HG02798 (cell line): ENCODE measurements around the gene ARHGEF7.

Experiments
- ATAC-seq: cut with Tn5 transposase; IDR thresholded peaks from one replicate; pipeline ENCODE4 v1.9.1; 2021; ENCODE audit warnings: mild to moderate bottlenecking; ENCODE audit not compliant: unreplicated experiment, poor library complexity

Gene ARHGEF7

GRCh38 chr13:111095911-111096501, 19.1 kb upstream of the ARHGEF7 start:
- no peak for ATAC-seq

DNA sequence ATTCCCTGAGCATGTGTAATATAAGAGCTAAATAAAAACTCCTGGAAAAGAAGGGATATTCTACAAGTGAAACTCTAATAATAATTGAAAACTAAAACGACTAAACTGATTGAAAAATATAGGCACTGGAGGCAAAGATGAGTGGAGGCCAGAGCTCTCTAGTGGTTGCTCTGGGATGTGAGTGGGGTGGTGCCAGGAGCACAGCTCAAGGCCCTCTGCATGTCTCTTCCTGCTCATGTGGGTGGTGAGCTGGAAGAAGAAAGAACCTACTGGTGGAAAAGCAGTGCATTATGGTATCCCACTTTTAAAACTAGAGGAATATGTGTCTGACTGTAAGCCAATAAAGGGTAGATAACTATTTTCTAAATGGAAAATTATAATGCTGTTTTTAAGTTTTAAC, 15.8 kb upstream of the ARHGEF7 start:
- no peak for ATAC-seq

DNA sequence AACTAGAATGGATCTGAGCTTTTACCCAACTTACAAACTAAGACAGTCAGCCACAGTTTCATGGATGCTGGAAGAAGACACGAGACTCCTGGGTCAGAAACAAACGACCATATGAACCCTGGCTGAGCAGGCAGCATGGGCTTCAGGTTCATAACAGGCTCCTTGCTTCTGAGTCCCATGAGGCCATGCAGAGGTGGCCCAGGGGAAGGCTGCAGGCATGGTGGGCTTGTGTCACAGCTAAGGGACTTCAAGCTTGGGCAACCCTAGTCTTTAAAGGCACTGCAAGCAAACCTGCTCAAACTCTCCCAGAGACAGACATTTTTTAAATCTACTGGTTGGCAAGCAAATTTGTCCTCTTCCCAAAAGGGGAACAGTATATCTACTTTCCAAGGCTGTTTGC, 5.1 kb upstream of the ARHGEF7 start:
- no peak for ATAC-seq

- no peak for ATAC-seq
Measured at GRCh38 chr13:111111376-111111937, 3.7 kb upstream of the ARHGEF7 start.

- ATAC-seq, result no peak
Measured at GRCh38 chr13:111112196-111112595, 2.9 kb upstream of the ARHGEF7 start.

- ATAC-seq, result peak; percentile 26
Measured at GRCh38 chr13:111114362-111115060, 599 bp upstream of the ARHGEF7 start.

DNA sequence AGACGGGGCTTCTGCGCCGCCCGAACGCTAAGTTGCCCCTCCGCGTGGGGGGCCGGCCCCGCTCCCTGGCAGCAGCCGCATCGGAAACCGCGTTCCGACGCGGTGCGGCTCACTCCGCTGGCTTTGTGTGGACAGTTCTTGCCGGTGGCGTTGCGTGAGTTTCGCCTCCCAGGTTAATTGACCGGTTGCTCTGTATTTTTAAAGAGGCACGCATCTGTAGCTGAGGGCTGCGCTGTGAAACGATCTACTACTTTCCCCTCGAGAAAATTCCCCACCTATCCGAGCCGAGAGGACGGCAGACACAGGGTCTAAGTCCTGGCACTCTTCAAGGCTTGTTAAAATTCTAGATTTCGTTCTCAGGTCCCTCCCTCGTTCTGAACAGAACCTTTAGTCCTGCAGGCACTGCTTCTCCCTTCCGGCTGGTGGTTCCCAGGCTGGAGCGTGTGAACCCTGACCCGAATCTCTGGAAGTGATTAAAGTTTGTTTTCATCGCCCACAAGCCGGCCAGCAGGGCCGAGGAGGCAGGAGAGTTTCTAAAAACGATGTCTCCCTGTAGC, 933 bp downstream of the ARHGEF7 start:
- no peak for ATAC-seq

- no peak for ATAC-seq
Measured at GRCh38 chr13:111116856-111117255, 1.7 kb downstream of the ARHGEF7 start.

- no peak for ATAC-seq
Measured at GRCh38 chr13:111117289-111117688, 2.2 kb downstream of the ARHGEF7 start.

DNA sequence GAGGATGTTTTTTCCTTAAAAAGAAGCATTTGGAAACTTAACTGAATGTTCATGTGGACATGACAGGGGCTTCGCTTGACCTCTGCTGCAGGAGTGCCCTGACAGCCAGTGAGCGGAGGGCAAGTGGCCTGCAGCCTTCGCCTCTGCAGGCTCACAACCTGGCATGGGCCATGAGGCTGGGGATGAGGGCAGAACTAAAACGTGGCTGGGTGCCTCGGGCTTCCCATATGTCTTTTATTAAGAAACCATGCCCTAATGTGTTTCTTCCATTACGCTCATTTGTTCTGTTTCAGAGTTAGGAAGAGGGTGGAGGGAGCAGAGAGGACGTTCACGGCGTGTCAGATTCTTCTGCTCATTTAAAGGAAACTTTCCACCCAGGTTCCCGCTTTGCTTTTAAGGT, 2.9 kb downstream of the ARHGEF7 start:
- no peak for ATAC-seq

DNA sequence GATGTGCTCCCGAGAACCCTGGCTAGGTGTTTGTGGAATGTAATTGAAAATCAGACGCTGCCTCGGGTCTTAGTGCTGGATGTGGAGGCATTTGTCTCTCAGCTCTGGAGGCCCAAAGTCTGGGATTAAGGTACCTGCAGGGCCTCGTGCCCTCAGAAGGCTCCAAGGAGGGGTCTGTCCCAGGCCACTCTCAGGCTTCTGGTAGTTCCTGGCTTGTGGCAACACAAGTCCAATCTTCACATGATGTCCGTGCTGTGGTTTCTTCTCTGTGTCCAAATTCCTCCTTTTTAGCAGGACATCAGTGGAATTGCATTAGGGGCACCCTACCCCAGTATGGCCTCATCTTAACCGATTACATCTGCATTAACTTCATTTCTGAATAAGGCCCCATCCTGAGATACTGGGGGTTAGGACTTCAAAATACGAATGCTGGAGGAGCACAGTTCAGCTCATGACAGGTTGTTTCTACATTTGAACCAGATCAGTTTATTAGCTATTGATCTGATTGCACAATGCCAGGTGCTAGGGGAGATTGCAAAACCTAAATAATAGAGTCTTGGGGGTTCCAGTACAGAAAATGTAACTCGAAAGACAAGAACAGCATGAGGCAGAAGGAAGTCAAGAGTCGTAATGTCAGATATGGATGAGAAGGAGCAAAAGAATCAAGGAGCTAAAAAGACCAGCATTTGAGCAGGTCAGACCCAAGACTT, 3.9 kb downstream of the ARHGEF7 start:
- ATAC-seq, result no peak

DNA sequence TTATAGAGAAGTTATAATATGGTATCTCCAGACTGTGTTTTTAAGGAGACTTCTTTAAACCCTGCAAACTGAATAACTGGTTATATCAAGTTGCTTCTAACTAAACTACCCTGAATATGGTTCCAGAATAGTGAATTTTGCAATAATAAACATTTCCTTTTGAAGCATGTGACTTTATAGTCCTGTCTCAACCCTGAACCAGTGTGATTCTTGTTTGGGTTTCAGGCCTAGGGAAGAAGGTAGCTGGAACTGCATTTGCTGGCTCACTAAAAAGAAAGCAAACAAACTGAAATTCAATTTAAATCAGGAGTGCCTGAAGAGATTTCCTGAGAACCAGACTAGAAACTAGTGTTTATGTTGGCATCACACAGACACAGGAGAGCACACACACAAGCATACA, 4.9 kb downstream of the ARHGEF7 start:
- no peak for ATAC-seq

DNA sequence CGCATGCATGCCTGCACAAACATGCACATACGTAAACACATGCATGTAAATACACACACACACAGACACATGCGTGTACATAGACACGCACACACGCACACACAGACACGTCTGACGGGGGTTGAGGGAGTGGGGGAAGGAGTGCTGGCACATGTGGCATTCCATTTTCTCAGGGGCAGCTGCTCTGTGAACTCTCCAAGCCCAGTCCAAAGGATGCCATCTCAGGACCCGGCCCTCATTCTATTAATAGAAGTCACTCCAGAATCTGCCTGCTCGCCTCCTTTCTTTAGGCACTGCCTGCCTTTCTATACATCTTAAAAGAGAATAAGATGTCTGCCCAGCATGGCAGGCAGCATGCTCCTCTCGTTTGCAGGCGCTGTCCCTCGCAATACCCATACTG, 5.3 kb downstream of the ARHGEF7 start:
- ATAC-seq, result no peak

DNA sequence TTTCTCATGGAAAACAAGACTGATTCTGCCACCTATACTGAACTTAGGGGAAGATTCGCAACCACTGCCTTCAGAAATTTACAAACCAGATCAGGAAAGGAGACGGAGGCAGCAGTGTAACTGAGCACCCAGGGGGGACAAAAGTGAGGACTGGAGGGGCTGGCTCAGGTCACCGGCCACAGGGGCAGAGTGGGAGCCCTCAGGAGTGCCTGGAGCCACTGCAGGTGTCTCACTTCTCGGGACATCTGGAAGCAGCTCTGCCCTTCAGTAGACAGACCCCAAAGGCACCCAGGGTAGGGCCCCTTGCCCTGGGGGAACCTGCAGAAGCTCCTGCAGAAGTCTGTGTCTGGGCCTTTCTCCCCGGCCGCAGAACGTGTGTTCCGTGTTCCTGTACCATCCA, 5.8 kb downstream of the ARHGEF7 start:
- ATAC-seq, result no peak

GRCh38 chr13:111121506-111121905, 6.4 kb downstream of the ARHGEF7 start:
- no peak for ATAC-seq

GRCh38 chr13:111122056-111122455, 6.9 kb downstream of the ARHGEF7 start:
- ATAC-seq, result no peak

- ATAC-seq, result no peak
Measured at GRCh38 chr13:111122631-111123030, 7.5 kb downstream of the ARHGEF7 start.

GRCh38 chr13:111123221-111123620, 8.1 kb downstream of the ARHGEF7 start:
- ATAC-seq, result no peak

GRCh38 chr13:111123649-111124048, 8.5 kb downstream of the ARHGEF7 start:
- no peak for ATAC-seq

DNA sequence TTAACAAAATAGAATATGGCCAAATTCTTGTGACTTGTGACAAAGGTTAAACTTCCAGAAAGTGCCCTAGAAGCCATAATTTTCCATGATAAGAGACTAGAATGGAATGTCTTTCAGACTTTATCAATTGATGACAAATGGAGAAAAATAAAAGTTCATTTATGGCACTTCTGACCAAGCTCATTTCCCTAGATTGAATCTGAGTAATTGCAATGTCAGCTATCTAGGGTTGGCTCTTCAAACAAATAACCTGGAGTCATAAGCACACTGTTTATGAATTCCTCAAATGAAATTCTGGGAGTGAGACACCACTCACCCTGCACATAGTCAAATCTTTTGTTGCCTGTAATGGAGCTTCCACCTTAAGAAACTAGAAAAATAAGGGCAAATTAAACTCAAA, 11.4 kb downstream of the ARHGEF7 start:
- no peak for ATAC-seq

DNA sequence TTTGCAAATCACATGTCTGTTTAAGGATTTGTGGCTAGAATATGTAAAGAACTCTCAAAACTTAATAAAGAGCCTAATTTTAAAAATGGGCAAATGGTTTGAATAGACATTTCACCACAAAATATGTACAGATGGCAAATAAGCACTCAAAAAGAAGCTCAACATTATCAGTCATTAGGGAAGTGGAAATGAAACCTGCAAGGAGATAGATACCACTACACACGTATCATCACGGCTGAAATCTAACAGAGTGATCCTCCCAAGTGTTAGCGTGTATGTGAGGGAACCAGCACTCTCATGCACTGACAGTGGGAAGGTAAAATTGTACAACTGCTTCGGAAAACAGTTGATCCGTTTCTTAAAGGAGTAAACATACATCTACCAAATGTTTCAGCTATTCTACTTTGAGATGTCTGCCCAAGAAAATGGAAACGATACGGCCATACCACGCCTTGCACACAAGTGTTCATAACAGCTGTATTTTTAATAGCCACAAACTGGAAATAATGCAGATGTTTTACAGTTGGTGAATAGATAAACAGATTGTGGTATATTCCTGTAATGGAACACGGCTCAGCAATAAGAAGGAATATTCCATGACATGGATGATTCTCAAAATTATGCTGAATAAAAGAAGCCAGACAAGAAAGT, 14.5 kb downstream of the ARHGEF7 start:
- peak; percentile 99 for ATAC-seq
